ENCODE results near the gene FAM98A. TPM values are rescaled to one million over a fixed set of nuclear protein-coding genes. Genes with fewer than 3 reads are reported as not detected.

FAM98A gene
- total RNA-seq, 4 donors from 2014 or later, result 17.3 to 31.5 (median 26.2) TPM

GRCh38 chr2:33617401-33617800 is 18.3 kb upstream of the FAM98A start:
- no peak overlapping the region for H3K4me3 ChIP-seq
- 53 to 58% methylated on average over 2 of the region's 2 CpGs for WGBS, 2 donors
- no peak for TF ChIP-seq CTCF (IDR thresholded peaks at IDR 0.05)
- TF ChIP-seq POLR2A (IDR thresholded peaks at IDR 0.05), result no peak
- H3K27me3 ChIP-seq, result no peaks in the 10 kb centered on the region
- no peaks in the 10 kb centered on the region for H3K9me3 ChIP-seq
- no peak for DNase-seq
- H3K36me3 ChIP-seq, result no peaks in the 10 kb centered on the region
- intact Hi-C loops (cut with DNase I), result no loop called here
- no peak overlapping the region for H3K27ac ChIP-seq
- H3K4me1 ChIP-seq, result no peaks in the 10 kb centered on the region

DNA sequence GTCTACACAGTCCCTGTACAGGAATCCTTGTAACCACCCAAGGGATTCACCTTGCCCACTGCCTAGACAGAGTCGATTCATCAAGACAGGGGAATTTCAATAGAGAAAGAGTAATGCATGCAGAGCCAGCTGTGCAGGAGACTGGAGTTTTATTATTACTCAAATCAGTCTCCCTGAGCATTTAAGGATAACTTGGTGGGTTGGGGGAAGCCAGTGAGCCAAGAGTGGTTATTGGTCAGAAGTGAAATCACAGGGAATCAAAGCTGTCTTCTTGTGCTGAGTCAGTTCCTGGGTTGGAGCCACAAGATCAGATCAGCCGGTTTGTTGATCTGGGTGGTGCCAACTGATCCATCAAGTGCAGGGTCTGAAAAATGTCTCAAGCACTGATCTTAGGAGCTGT is 17.8 kb upstream of the FAM98A start:
- intact Hi-C loops (cut with DNase I), result no loop called here
- no peaks in the 10 kb centered on the region for H3K9me3 ChIP-seq
- TF ChIP-seq POLR2A (IDR thresholded peaks at IDR 0.05) (no peak), CTCF (IDR thresholded peaks at IDR 0.05) (no peak)
- no peaks in the 10 kb centered on the region for H3K27me3 ChIP-seq
- 47 to 48% methylated on average over 2 of the region's 2 CpGs for WGBS, 2 donors
- H3K4me1 ChIP-seq, result no peaks in the 10 kb centered on the region
- H3K27ac ChIP-seq, result no peak overlapping the region
- H3K36me3 ChIP-seq, result no peaks in the 10 kb centered on the region
- no peak for DNase-seq
- no peak overlapping the region for H3K4me3 ChIP-seq

- H3K27ac ChIP-seq, result no peak overlapping the region
Observed at GRCh38 chr2:33614190-33614589, 15.1 kb upstream of the FAM98A start.

DNA sequence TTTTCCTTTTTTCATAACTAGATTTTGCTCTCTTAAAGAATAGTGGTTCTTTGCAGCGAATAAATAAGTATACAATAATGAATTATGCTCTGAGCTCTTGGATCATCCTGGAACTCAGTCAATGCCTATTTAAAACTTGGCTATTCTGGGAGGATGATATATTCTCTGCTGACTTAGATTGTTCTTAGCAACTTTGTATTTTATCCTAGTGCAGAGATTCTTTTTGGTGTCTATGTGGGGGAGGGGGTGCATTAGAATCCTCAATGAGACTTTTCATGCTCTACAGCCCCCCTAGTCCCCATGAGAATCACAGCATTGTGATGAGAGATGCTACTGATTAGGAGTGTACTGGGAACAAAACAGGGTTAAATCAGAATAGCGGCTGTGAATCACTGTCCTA is 8.8 kb upstream of the FAM98A start:
- Histone ChIP-seq H3K9me3 (no peaks in the 10 kb centered on the region), H3K4me1 (peaks cover 0 to 11% (median 0%) of the 10 kb centered on the region in 3 donors), H3K36me3 (no peaks in the 10 kb centered on the region), H3K27me3 (no peaks in the 10 kb centered on the region), H3K4me3 (no peak overlapping the region), H3K27ac (no peak overlapping the region)
- DNase-seq, result no peak
- 71 to 78% methylated on average over 2 of the region's 2 CpGs for WGBS, 2 donors
- no peak for TF ChIP-seq CTCF (IDR thresholded peaks at IDR 0.05)
- intact Hi-C loops (cut with DNase I), result no loop called here

More at GRCh38 chr2:33614190-33614589, 15.1 kb upstream of the FAM98A start:
- H3K4me1 ChIP-seq, result no peaks in the 10 kb centered on the region
- no peak for TF ChIP-seq CTCF (IDR thresholded peaks at IDR 0.05)
- no peak for TF ChIP-seq POLR2A (IDR thresholded peaks at IDR 0.05)
- no peak overlapping the region for H3K4me3 ChIP-seq
- H3K36me3 ChIP-seq, result no peaks in the 10 kb centered on the region
- H3K27me3 ChIP-seq, result no peaks in the 10 kb centered on the region
- intact Hi-C loops (cut with DNase I), result no loop called here
- no peak for DNase-seq
- H3K9me3 ChIP-seq, result no peaks in the 10 kb centered on the region

GRCh38 chr2:33607251-33607721 is 8.2 kb upstream of the FAM98A start:
- Histone ChIP-seq H3K27ac (no peak overlapping the region), H3K4me1 (peaks cover 0 to 11% (median 0%) of the 10 kb centered on the region in 3 donors), H3K36me3 (no peaks in the 10 kb centered on the region), H3K4me3 (no peak overlapping the region), H3K9me3 (no peaks in the 10 kb centered on the region), H3K27me3 (no peaks in the 10 kb centered on the region)
- WGBS, 2 donors, result 68 to 73% methylated on average over 4 of the region's 4 CpGs
- TF ChIP-seq CTCF (IDR thresholded peaks at IDR 0.05) (no peak), POLR2A (IDR thresholded peaks at IDR 0.05) (no peak)
- intact Hi-C loops (cut with DNase I), result no loop called here
- no peak for DNase-seq

All from esophagus squamous epithelium (tissue), 5 donors.